Loucy (cell line): ENCODE data around the gene AMER2.

Source experiments
- CTCF ChIP-seq: fragments of 200-600 bp; sonication (generic); conservative IDR thresholded peaks from 2 replicates; pipeline ENCODE4 v1.5.1; 2014; ENCODE audit warnings: mild to moderate bottlenecking, antibody characterized with exemption, low read length
- EZH2phosphoT487 ChIP-seq: fragments of 200-600 bp; IDR thresholded peaks from 2 replicates; pipeline ENCODE4 v1.6.1; 2018; ENCODE audit warnings: antibody characterized with exemption, mild to moderate bottlenecking, moderate library complexity, borderline replicate concordance

- TF ChIP-seq CTCF = no peak
- TF ChIP-seq EZH2phosphoT487 = no peak
These were observed 54.8 kb downstream of the AMER2 start for GRCh38 chr13:25117312-25117711.
